BLaER1 treated with 17β-estradiol and CSF1 and Interleukin-3, amounts not matched to agents 10 nM and 100 nM (cell line): ENCODE data around the gene ABHD16B.

Experiments
- H3K27ac ChIP-seq, 11 experiments: shearing (Covaris generic); formaldehyde crosslinking; 2 replicates each; pipeline ENCODE4 v1.8.1; 2022
- H3K27me3 ChIP-seq, 11 experiments: shearing (Covaris generic); formaldehyde crosslinking; 2 replicates each; pipeline ENCODE4 v1.8.1; 2022
- H3K36me3 ChIP-seq, 11 experiments: shearing (Covaris generic); formaldehyde crosslinking; 2 replicates each; pipeline ENCODE4 v1.8.1; 2022
- H3K4me1 ChIP-seq, 10 experiments: shearing (Covaris generic); formaldehyde crosslinking; 2 replicates each; pipeline ENCODE4 v1.8.1; 2022
- H3K4me2 ChIP-seq, 11 experiments: shearing (Covaris generic); formaldehyde crosslinking; 2 replicates each; pipeline ENCODE4 v1.8.1; 2022
- H3K4me3 ChIP-seq, 10 experiments: shearing (Covaris generic); formaldehyde crosslinking; 2 replicates each; pipeline ENCODE4 v1.8.1; 2022
- H3K9ac ChIP-seq, 11 experiments: shearing (Covaris generic); formaldehyde crosslinking; 2 replicates each; pipeline ENCODE4 v1.8.1; 2022
- H3K9me3 ChIP-seq, 11 experiments: shearing (Covaris generic); formaldehyde crosslinking; replicated peaks in 1 of 11; 2 replicates each; pipeline ENCODE4 v1.8.1; 2022
- H4K20me1 ChIP-seq, 11 experiments: shearing (Covaris generic); formaldehyde crosslinking; 2 replicates each; pipeline ENCODE4 v1.8.1; 2022
- Cebpa-rat ChIP-seq, 11 experiments: shearing (Covaris generic); IDR thresholded peaks; 2 replicates each; pipeline ENCODE4 v1.8.1; 2022

The ABHD16B gene

GRCh38 chr20:63861365-63861934 is at the start of gene ABHD16B:
ABHD16B (plus strand) TSS chr20:63861498; CDS start chr20:63861541, 43 bp downstream.
- no peaks in the 10 kb centered on the region for H3K27me3 ChIP-seq
- H3K36me3 ChIP-seq = peaks cover 17 to 24% (median 21%) of the 10 kb centered on the region in 11 experiments
- H3K4me3 ChIP-seq = peak within 1 kb of the TSS in 2 of 10 experiments; percentile 13 to 21; a peak in 3 of 20 replicates
- H4K20me1 ChIP-seq = peaks cover 0 to 32% (median 5%) of the 10 kb centered on the region in 11 experiments; a peak in 8 of 22 replicates
- no peak for TF ChIP-seq Cebpa-rat (IDR thresholded peaks at IDR 0.05)
- no peaks in the 10 kb centered on the region for H3K9me3 ChIP-seq
- peak within 1 kb of the TSS; percentile 4 to 74 (median 41); a peak in 14 of 22 replicates for H3K9ac ChIP-seq
- peaks cover 64 to 81% (median 73%) of the 10 kb centered on the region in 10 experiments for H3K4me1 ChIP-seq
- H3K4me2 ChIP-seq = peak within 1 kb of the TSS; percentile 80 to 99 (median 96); a peak in 21 of 22 replicates
- peak within 1 kb of the TSS in 8 of 11 experiments; percentile 7 to 56 (median 48); a peak in 13 of 22 replicates for H3K27ac ChIP-seq

DNA sequence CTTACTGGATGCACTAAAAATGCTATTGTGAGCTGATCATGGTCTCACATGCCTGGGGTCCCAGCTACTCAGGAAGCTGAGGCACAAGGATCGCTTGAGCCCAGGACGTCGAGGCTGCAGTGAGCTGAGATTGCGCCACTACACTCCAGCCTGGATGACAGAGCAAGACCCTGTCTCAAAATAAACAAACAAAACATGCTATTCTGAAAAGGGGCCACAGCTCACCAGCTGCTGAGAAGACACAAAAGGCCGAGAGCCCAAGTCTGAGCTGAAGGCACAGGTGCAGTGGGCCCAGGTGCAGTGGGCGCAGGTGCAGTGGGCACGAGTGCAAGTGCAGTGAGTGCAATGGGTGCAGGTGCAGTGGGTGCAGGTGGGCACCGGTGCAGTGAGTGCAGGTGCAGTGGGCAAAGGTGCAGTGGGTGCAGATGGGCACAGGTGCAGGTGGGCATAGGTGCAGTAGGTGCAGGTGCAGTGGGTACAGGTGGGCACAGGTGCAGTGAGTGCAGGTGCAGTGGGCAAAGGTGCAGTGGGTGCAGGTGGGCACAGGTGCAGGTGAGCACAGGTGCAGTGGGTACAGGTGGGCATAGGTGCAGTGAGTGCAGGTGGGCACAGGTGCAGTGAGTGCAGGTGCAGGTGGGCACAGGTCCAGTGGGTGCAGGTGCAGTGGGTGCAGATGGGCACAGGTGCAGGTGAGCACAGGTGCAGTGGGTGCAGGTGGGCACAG is 46.2 kb upstream of the ABHD16B start:
- Histone ChIP-seq H3K9ac (no peak overlapping the region), H3K27ac (no peak overlapping the region), H3K36me3 (no peaks in the 10 kb centered on the region), H4K20me1 (peaks cover 0 to 94% (median 0%) of the 10 kb centered on the region in 11 experiments; a peak in 9 of 22 replicates), H3K4me1 (peaks cover 9 to 33% (median 26%) of the 10 kb centered on the region in 10 experiments), H3K9me3 (no peaks in the 10 kb centered on the region), H3K4me3 (no peak overlapping the region), H3K4me2 (no peak overlapping the region), H3K27me3 (no peaks in the 10 kb centered on the region)
- peak in 4 of 11 experiments; percentile 20 to 56 (median 32); a peak in 3 of 22 replicates for TF ChIP-seq Cebpa-rat (IDR thresholded peaks at IDR 0.05)

- H3K4me2 ChIP-seq = no peak overlapping the region
- H3K4me1 ChIP-seq = peaks cover 7 to 26% (median 20%) of the 10 kb centered on the region in 10 experiments
- H3K27me3 ChIP-seq = no peaks in the 10 kb centered on the region
- no peaks in the 10 kb centered on the region for H3K36me3 ChIP-seq
- no peak for TF ChIP-seq Cebpa-rat (IDR thresholded peaks at IDR 0.05)
- H4K20me1 ChIP-seq = peaks cover 0 to 87% (median 0%) of the 10 kb centered on the region in 11 experiments; a peak in 9 of 22 replicates
- no peak overlapping the region for H3K27ac ChIP-seq
- no peaks in the 10 kb centered on the region for H3K9me3 ChIP-seq
- no peak overlapping the region for H3K9ac ChIP-seq
- H3K4me3 ChIP-seq = no peak overlapping the region
Measured at GRCh38 chr20:63815615-63816253, 45.6 kb upstream of the ABHD16B start.

DNA sequence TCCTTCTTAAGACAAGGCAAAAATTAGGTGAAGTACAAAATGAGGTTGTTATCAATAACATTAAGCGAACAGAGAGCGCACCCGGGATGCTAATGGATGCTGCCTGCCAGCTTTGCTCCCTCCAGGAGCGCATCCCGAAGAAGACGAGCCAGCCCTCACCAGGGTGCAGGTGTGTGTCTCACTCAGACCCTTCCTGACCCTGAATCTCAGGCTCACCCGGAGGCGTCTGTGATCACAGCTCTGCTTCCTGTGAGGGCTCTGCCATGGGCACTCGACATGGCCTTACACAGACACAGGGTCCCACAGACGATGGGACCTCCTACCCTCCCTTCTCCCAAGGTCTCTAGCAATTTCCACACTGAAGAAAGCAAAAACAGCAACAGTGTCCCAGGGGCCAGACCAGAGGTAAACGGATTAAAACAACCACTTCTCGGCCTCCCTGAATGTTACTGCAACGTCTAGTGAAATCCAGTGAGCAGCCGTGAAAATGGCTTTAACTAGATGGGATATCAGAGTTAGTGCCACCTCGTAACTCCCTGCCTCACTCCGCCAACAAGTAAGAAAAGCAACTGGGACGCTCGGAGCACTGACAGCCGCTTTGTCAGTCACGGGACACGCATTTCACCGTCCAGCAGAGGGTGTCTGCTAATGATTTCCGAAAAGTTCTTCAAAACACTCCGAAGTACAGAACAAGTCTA is 41.9 kb upstream of the ABHD16B start:
- TF ChIP-seq Cebpa-rat (IDR thresholded peaks at IDR 0.05) = no peak
- Histone ChIP-seq H3K4me1 (peaks cover 13 to 40% (median 33%) of the 10 kb centered on the region in 10 experiments), H3K36me3 (no peaks in the 10 kb centered on the region), H4K20me1 (peaks cover 0 to 89% (median 0%) of the 10 kb centered on the region in 11 experiments; a peak in 9 of 22 replicates), H3K4me3 (no peak overlapping the region), H3K9me3 (no peaks in the 10 kb centered on the region), H3K27me3 (0 out of 22 replicates have a peak, but pooled peaks cover 0 to 4% (median 0%) of the 10 kb centered on the region in 11 experiments), H3K9ac (no peak overlapping the region; a peak in 2 of 22 replicates), H3K4me2 (peak overlapping the region; percentile 11 to 51 (median 36); a peak in 21 of 22 replicates), H3K27ac (no peak overlapping the region)

- H3K4me3 ChIP-seq = no peak overlapping the region
- no peak overlapping the region for H3K27ac ChIP-seq
- no peak for TF ChIP-seq Cebpa-rat (IDR thresholded peaks at IDR 0.05)
- H3K36me3 ChIP-seq = no peaks in the 10 kb centered on the region
- no peak overlapping the region for H3K9ac ChIP-seq
- H3K4me1 ChIP-seq = peaks cover 13 to 36% (median 28%) of the 10 kb centered on the region in 10 experiments; a peak in 19 of 20 replicates
- peak overlapping the region in 6 of 11 experiments; percentile 5 to 69 (median 46); a peak in 10 of 22 replicates for H3K4me2 ChIP-seq
- H3K9me3 ChIP-seq = peaks cover 0 to 2% (median 0%) of the 10 kb centered on the region in 11 experiments; a peak in 4 of 22 replicates
- H4K20me1 ChIP-seq = peaks cover 0 to 81% (median 0%) of the 10 kb centered on the region in 11 experiments; a peak in 6 of 22 replicates
- H3K27me3 ChIP-seq = peaks cover 12 to 16% (median 15%) of the 10 kb centered on the region in 11 experiments
Measured at GRCh38 chr20:63821811-63822210, 39.5 kb upstream of the ABHD16B start.

GRCh38 chr20:63822276-63822696 is 39.0 kb upstream of the ABHD16B start:
- Histone ChIP-seq H3K9me3 (peaks cover 0 to 7% (median 3%) of the 10 kb centered on the region in 11 experiments; a peak in 8 of 22 replicates), H3K27me3 (peaks cover 16 to 20% (median 19%) of the 10 kb centered on the region in 11 experiments), H3K4me1 (peaks cover 13 to 39% (median 29%) of the 10 kb centered on the region in 10 experiments), H4K20me1 (peaks cover 0 to 80% (median 0%) of the 10 kb centered on the region in 11 experiments; a peak in 6 of 22 replicates), H3K36me3 (no peaks in the 10 kb centered on the region), H3K27ac (no peak overlapping the region), H3K9ac (no peak overlapping the region), H3K4me2 (peak overlapping the region in 9 of 11 experiments; percentile 5 to 69 (median 31); a peak in 13 of 22 replicates), H3K4me3 (no peak overlapping the region)
- TF ChIP-seq Cebpa-rat (IDR thresholded peaks at IDR 0.05) = no peak

DNA sequence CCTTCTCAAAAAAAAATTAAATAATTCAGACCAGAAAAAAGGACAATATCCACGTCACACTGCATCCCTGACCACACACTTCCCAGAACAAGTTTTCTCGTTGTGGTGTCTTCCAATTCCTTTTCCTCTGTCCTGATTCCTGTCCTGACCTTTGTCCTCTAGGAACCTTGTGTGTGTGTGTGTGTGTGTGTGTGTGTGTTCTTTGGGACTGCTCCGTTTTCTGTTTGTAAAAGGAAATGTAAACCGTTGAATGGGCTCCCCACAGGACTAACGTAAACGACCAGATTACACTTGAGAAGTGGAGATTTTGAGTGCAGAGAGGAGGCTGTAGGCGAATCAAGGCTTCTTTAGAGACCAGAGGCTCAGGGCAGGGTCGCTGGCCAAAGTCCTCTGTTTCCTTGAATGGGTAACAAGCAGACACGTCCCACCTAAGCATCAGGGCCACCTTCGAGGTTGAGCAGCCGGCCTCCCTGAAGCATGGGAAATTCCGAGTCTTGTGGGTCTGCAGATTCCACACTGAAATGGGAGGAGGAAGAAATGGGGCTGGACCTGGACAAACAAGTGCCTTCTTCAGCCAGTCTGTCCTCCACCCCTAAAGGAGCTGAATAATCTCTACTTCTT is 37.5 kb upstream of the ABHD16B start:
- Histone ChIP-seq H3K27ac (no peak overlapping the region), H3K9me3 (peaks cover 0 to 7% (median 3%) of the 10 kb centered on the region in 11 experiments; a peak in 8 of 22 replicates), H3K4me2 (peak overlapping the region in 2 of 11 experiments; percentile 1 to 16; a peak in 1 of 22 replicates), H3K36me3 (no peaks in the 10 kb centered on the region), H3K9ac (no peak overlapping the region), H4K20me1 (peaks cover 0 to 78% (median 5%) of the 10 kb centered on the region in 11 experiments; a peak in 9 of 22 replicates), H3K4me3 (no peak overlapping the region), H3K4me1 (peaks cover 22 to 51% (median 38%) of the 10 kb centered on the region in 10 experiments), H3K27me3 (peaks cover 30 to 35% (median 34%) of the 10 kb centered on the region in 11 experiments)
- TF ChIP-seq Cebpa-rat (IDR thresholded peaks at IDR 0.05) = no peak
